Caco-2 (cell line): ENCODE data around the gene SPOCK1. TPM values are rescaled to one million over a fixed set of nuclear protein-coding genes. Genes with fewer than 3 reads are reported as not detected.

Source experiments
- BruUV-seq: library from RNA; stranded (reverse); fragments of 400-500 nt; replicated peaks from 2 replicates; lab custom pipeline; 2021; lab: Mats Ljungman, UMichigan
- CTCF ChIA-PET: fragments of 300-600 bp; sonication (Branson Sonifier 250); formaldehyde crosslinking; loops from one replicate; lab custom pipeline; 2022; ENCODE audit warnings: antibody characterized with exemption; lab: Charles Lee
- POLR2A ChIA-PET: fragments of 300-600 bp; sonication (Branson Sonifier 250); formaldehyde crosslinking; loops from one replicate; lab custom pipeline; 2022; ENCODE audit warnings: antibody characterized with exemption; lab: Charles Lee
- DNase-seq, 2 experiments: peaks; one replicate each; pipeline versions ENCODE4 v3.0.0 to v3.0.0-alpha.2; 2020 to 2022
- H3K27me3 ChIP-seq: replicated peaks from 2 replicates; pipeline ENCODE4 v1.6.0; 2011; ENCODE audit warnings: low read length; ENCODE audit not compliant: control insufficient read depth, insufficient read depth
- H3K36me3 ChIP-seq: 2 replicates; pipeline ENCODE4 v1.5.1; 2011; ENCODE audit warnings: low read length; ENCODE audit not compliant: control insufficient read depth, insufficient read depth
- H3K4me1 ChIP-seq: fragments of 250-450 bp; sonication (Bioruptor Pico); 2 replicates; pipeline ENCODE4 v1.5.1; 2020; ENCODE audit warnings: mild to moderate bottlenecking
- H3K4me3 ChIP-seq: 2 replicates; pipeline ENCODE4 v1.5.1; 2011; ENCODE audit warnings: low read depth, mild to moderate bottlenecking, control low read depth, low read length
- H3K9me3 ChIP-seq: fragments of 250-450 bp; sonication (Bioruptor Pico); 2 replicates; pipeline ENCODE4 v1.5.1; 2020; ENCODE audit warnings: mild to moderate bottlenecking, moderate library complexity
- H3K27ac Mint-ChIP-seq: one replicate; pipeline ENCODE4 v1.8.0; 2022; ENCODE audit warnings: mixed read lengths; ENCODE audit not compliant: unreplicated experiment
- H3K27me3 Mint-ChIP-seq: one replicate; pipeline ENCODE4 v1.8.0; 2022; ENCODE audit warnings: mixed read lengths; ENCODE audit not compliant: insufficient read depth, unreplicated experiment
- H3K36me3 Mint-ChIP-seq: one replicate; pipeline ENCODE4 v1.8.0; 2022; ENCODE audit warnings: mild to moderate bottlenecking, mixed read lengths; ENCODE audit not compliant: insufficient read depth, unreplicated experiment
- H3K4me1 Mint-ChIP-seq: one replicate; pipeline ENCODE4 v1.8.0; 2022; ENCODE audit warnings: low read depth, mixed read lengths; ENCODE audit not compliant: unreplicated experiment
- H3K4me3 Mint-ChIP-seq: one replicate; pipeline ENCODE4 v1.8.0; 2022; ENCODE audit warnings: mild to moderate bottlenecking, moderate library complexity, mixed read lengths; ENCODE audit not compliant: unreplicated experiment
- H3K9me3 Mint-ChIP-seq: one replicate; pipeline ENCODE4 v1.8.0; 2022; ENCODE audit warnings: mixed read lengths; ENCODE audit not compliant: unreplicated experiment
- intact Hi-C: fragments of 100-400 bp; cut with micrococcal nuclease; formaldehyde crosslinking; loops from one replicate; pipeline ENCODE4 v1.10.0; 2022; ENCODE audit not compliant: unreplicated experiment
- total RNA-seq: library from RNA; stranded (reverse); gene quantifications from 2 replicates; pipeline ENCODE4 v1.2.3, GENCODE V29; 2022
- TF ChIP-seq, protein P1 (sequence below), 2 experiments: fragments of 200-600 bp in 1 of 2; IDR thresholded peaks; 1 replicate in 1 of 2; 2 replicates in 1 of 2; pipeline versions ENCODE4 v1.5.1 to v1.8.0; 2011 to 2022; ENCODE audit warnings: antibody characterized with exemption in 1 of 2, control low read depth in 1 of 2, inconsistent platforms in 1 of 2, low read depth in 1 of 2, low read length in 1 of 2, mild to moderate bottlenecking in 1 of 2, moderate library complexity in 1 of 2; ENCODE audit not compliant: insufficient read depth in 1 of 2, severe bottlenecking in 1 of 2, unreplicated experiment in 1 of 2

Gene SPOCK1
- total RNA-seq, 1 experiment from 2014 or later, result not detected

DNA sequence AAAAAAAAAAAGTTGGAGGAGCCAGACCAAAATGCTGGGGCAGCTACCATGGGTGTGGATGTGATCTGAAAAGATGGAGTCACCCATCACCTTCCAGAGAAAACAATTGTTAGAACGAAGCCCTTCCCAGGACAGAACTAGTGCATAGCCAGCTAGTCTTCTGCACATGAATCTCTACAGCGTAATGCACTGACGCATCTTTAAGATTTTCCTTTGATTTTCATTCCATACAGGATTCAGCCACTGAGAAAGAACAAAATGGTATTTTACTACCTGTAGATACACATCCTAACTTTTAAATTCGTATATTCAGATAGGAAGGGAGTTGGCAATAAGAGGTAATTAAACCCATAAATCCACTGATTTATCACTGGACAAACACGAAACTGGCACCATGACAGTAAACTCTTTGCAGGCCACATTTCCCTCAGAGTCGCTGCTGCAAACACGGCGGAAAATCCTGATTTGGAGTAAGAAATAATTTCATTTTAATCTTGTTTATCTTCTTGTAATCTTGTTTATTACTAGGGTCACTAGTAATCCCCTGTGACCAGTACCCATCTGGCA lies 206.6 kb downstream of the SPOCK1 start:
- no peaks in the 10 kb centered on the region for H3K4me1 ChIP-seq
- intact Hi-C loops, result no loop called here
- CTCF ChIA-PET, result no interaction called here
- no TSS peak for BruUV-seq
- H3K4me3 ChIP-seq, result no peak overlapping the region
- no peaks in the 10 kb centered on the region for H3K9me3 ChIP-seq
- DNase-seq, result no peak
- POLR2A ChIA-PET, result interaction anchor here (0.6 kb wide), 1 partner anchor 74 kb away, joined by 9 read pairs; no protein-coding TSS in a partner anchor
- Mint-ChIP-seq H3K9me3 (no peaks in the 10 kb centered on the region), H3K4me1 (no peaks in the 10 kb centered on the region), H3K27me3 (peaks cover 24% of the 10 kb centered on the region), H3K27ac (no peak overlapping the region), H3K36me3 (no peaks in the 10 kb centered on the region), H3K4me3 (no peak overlapping the region)
- no peaks in the 10 kb centered on the region for H3K27me3 ChIP-seq
- no peaks in the 10 kb centered on the region for H3K36me3 ChIP-seq
- TF ChIP-seq, protein P1, sequence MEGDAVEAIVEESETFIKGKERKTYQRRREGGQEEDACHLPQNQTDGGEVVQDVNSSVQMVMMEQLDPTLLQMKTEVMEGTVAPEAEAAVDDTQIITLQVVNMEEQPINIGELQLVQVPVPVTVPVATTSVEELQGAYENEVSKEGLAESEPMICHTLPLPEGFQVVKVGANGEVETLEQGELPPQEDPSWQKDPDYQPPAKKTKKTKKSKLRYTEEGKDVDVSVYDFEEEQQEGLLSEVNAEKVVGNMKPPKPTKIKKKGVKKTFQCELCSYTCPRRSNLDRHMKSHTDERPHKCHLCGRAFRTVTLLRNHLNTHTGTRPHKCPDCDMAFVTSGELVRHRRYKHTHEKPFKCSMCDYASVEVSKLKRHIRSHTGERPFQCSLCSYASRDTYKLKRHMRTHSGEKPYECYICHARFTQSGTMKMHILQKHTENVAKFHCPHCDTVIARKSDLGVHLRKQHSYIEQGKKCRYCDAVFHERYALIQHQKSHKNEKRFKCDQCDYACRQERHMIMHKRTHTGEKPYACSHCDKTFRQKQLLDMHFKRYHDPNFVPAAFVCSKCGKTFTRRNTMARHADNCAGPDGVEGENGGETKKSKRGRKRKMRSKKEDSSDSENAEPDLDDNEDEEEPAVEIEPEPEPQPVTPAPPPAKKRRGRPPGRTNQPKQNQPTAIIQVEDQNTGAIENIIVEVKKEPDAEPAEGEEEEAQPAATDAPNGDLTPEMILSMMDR (IDR thresholded peaks at IDR 0.05; ENCODE audit: insufficient read depth in 1 of 2, low read depth in 1 of 2, low read length in 1 of 2, severe bottlenecking in 1 of 2, unreplicated experiment in 1 of 2), result no peak

DNA sequence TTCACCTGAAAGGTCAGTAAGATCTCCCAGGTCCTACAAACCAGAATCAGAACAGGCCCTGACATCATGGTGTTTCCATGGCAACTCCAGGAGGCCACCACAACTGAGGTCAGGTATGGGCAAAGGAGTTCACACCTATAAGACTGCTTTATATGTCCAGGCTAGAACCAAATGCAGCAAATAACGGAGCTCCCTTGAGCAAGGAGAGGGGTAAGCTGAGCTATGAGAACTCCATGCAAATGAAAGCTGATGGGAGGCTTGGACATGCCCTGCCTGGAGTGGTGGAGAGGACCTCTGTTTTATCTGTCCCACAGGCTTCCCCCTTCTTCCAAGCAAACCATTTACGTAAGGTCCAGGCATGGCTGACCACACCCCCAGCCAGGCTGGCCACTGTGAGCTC lies 207.7 kb downstream of the SPOCK1 start:
- TF ChIP-seq, protein P1 (IDR thresholded peaks at IDR 0.05; ENCODE audit: insufficient read depth in 1 of 2, low read depth in 1 of 2, low read length in 1 of 2, severe bottlenecking in 1 of 2, unreplicated experiment in 1 of 2), result no peak
- H3K4me3 ChIP-seq, result no peak overlapping the region
- ChIA-PET POLR2A (no interaction called here), CTCF (no interaction called here)
- Mint-ChIP-seq H3K4me1 (no peaks in the 10 kb centered on the region), H3K4me3 (no peak overlapping the region), H3K36me3 (no peaks in the 10 kb centered on the region), H3K9me3 (no peaks in the 10 kb centered on the region), H3K27me3 (peaks cover 25% of the 10 kb centered on the region), H3K27ac (no peak overlapping the region)
- no TSS peak for BruUV-seq
- no peaks in the 10 kb centered on the region for H3K9me3 ChIP-seq
- no peaks in the 10 kb centered on the region for H3K27me3 ChIP-seq
- no peaks in the 10 kb centered on the region for H3K4me1 ChIP-seq
- intact Hi-C loops, result no loop called here
- DNase-seq, result no peak
- H3K36me3 ChIP-seq, result no peaks in the 10 kb centered on the region

DNA sequence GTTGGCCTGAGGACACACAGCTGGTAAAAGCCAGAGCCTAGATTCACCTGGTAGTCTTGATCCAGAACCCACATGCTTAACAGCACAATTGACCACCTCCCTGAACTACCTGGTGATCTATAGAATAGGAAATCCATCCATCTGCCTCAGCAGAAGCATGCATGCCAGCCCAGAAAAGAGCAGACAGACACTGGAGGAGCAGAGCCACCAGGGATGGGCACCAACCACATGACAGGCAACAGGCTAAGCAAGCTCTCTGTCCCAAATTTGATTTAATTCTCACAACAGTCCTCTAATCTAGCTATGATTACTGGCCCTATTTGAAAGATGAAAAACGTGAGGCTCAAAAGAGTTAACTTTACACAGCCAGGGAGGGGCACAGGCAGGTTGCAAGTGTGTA lies 208.1 kb downstream of the SPOCK1 start:
- DNase-seq, result no peak
- TF ChIP-seq, protein P1 (IDR thresholded peaks at IDR 0.05; ENCODE audit: insufficient read depth in 1 of 2, low read depth in 1 of 2, low read length in 1 of 2, severe bottlenecking in 1 of 2, unreplicated experiment in 1 of 2), result no peak
- POLR2A ChIA-PET, result no interaction called here
- no peaks in the 10 kb centered on the region for H3K9me3 Mint-ChIP-seq
- no TSS peak for BruUV-seq
- intact Hi-C loops, result no loop called here
- Histone ChIP-seq H3K36me3 (no peaks in the 10 kb centered on the region), H3K27me3 (no peaks in the 10 kb centered on the region), H3K4me1 (no peaks in the 10 kb centered on the region), H3K9me3 (no peaks in the 10 kb centered on the region), H3K4me3 (no peak overlapping the region)
- no peak overlapping the region for H3K27ac Mint-ChIP-seq
- no peaks in the 10 kb centered on the region for H3K4me1 Mint-ChIP-seq
- H3K36me3 Mint-ChIP-seq, result no peaks in the 10 kb centered on the region
- H3K4me3 Mint-ChIP-seq, result no peak overlapping the region
- peaks cover 25% of the 10 kb centered on the region for H3K27me3 Mint-ChIP-seq
- CTCF ChIA-PET, result no interaction called here
